Gastroesophageal sphincter (tissue), 4 donors: ENCODE measurements around the gene THAP4. TPM values are rescaled to one million over a fixed set of nuclear protein-coding genes. Genes with fewer than 3 reads are reported as not detected.

Source experiments
- ATAC-seq: fragments of 150-250 bp; one replicate; pipeline ENCODE4 v1.9.1; 2016; ENCODE audit warnings: mild to moderate bottlenecking, moderate library complexity
- H3K27ac ChIP-seq, 4 donors: fragments of 200-600 bp; sonication (generic) in 3 of 4; 1 replicate in 3 of 4; 2 replicates in 1 of 4; pipeline ENCODE4 v1.5.1; 2016 to 2019
- H3K27me3 ChIP-seq: fragments of 200-600 bp; sonication (generic); one replicate; pipeline ENCODE4 v1.5.1; 2019
- H3K36me3 ChIP-seq, 2 donors: fragments of 200-600 bp; sonication (generic); one replicate each; pipeline ENCODE4 v1.5.1; 2019; ENCODE audit warnings: control low read depth in 1 of 2
- H3K4me1 ChIP-seq, 3 donors: fragments of 200-600 bp; sonication (generic); 1 replicate in 2 of 3; 2 replicates in 1 of 3; pipeline ENCODE4 v1.5.1; 2016 to 2019; ENCODE audit warnings: control low read depth in 2 of 3
- H3K4me3 ChIP-seq, 2 donors: fragments of 200-600 bp; sonication (generic); one replicate each; pipeline ENCODE4 v1.5.1; 2019; ENCODE audit warnings: mild to moderate bottlenecking in 1 of 2, moderate library complexity in 1 of 2
- H3K9me3 ChIP-seq, 3 donors: fragments of 200-600 bp; sonication (generic); one replicate each; pipeline ENCODE4 v1.5.1; 2017 to 2019; ENCODE audit warnings: control low read depth in 2 of 3
- EP300 ChIP-seq: sonication (generic); formaldehyde crosslinking; IDR thresholded peaks from one replicate; pipeline ENCODE4 v1.6.1; 2017; ENCODE audit warnings: antibody characterized with exemption, mild to moderate bottlenecking
- POLR2A ChIP-seq, 2 donors: fragments of 450-650 bp; IDR thresholded peaks; one replicate each; pipeline ENCODE4 v1.6.1; 2017; ENCODE audit warnings: antibody characterized with exemption in 2 of 2, mild to moderate bottlenecking in 2 of 2, moderate library complexity in 1 of 2
- POLR2AphosphoS5 ChIP-seq: sonication (generic); formaldehyde crosslinking; IDR thresholded peaks from one replicate; pipeline ENCODE4 v1.6.1; 2017; ENCODE audit warnings: antibody characterized with exemption
- WGBS, 2 donors: methylation state at CpG; one replicate each; pipeline ENCODE4 v1.1.5; 2018; ENCODE audit warnings: low coverage in 1 of 2; 5-methylcytosine and 5-hydroxymethylcytosine counted together
- total RNA-seq, 4 donors: library from RNA; depleted of rRNA; stranded (reverse); fragments of >200 nt; gene quantifications; one replicate each; pipeline ENCODE4 v1.1.0, GENCODE V29; 2016
- TF ChIP-seq, protein P1 (sequence below), 4 experiments: fragments of 200-600 bp in 2 of 4; fragments of 450-650 bp in 2 of 4; sonication (generic) in 1 of 4; IDR thresholded peaks; one replicate each; pipeline ENCODE4 v1.5.1; 2017 to 2019; ENCODE audit warnings: antibody characterized with exemption in 4 of 4, mild to moderate bottlenecking in 2 of 4, moderate library complexity in 2 of 4

THAP4 gene
- total RNA-seq, 4 donors from 2014 or later, result 36.0 to 68.4 (median 43.0) TPM

- no peak for ATAC-seq
- Histone ChIP-seq H3K27ac (no peak overlapping the region), H3K4me3 (no peak overlapping the region), H3K36me3 (no peaks in the 10 kb centered on the region), H3K4me1 (peaks cover 0 to 55% (median 17%) of the 10 kb centered on the region in 3 donors), H3K9me3 (peaks cover 0 to 4% (median 0%) of the 10 kb centered on the region in 3 donors), H3K27me3 (peaks cover 35% of the 10 kb centered on the region)
- TF ChIP-seq, protein P1, sequence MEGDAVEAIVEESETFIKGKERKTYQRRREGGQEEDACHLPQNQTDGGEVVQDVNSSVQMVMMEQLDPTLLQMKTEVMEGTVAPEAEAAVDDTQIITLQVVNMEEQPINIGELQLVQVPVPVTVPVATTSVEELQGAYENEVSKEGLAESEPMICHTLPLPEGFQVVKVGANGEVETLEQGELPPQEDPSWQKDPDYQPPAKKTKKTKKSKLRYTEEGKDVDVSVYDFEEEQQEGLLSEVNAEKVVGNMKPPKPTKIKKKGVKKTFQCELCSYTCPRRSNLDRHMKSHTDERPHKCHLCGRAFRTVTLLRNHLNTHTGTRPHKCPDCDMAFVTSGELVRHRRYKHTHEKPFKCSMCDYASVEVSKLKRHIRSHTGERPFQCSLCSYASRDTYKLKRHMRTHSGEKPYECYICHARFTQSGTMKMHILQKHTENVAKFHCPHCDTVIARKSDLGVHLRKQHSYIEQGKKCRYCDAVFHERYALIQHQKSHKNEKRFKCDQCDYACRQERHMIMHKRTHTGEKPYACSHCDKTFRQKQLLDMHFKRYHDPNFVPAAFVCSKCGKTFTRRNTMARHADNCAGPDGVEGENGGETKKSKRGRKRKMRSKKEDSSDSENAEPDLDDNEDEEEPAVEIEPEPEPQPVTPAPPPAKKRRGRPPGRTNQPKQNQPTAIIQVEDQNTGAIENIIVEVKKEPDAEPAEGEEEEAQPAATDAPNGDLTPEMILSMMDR (IDR thresholded peaks at IDR 0.05), result no peak
- TF ChIP-seq POLR2A (IDR thresholded peaks at IDR 0.05) (no peak), POLR2AphosphoS5 (no peak), EP300 (no peak)
- 57 to 66% methylated on average over 10 to 11 of the region's 12 CpGs for WGBS, 2 donors
Observed at GRCh38 chr2:241545523-241546473, 91.2 kb downstream of the THAP4 start.

DNA sequence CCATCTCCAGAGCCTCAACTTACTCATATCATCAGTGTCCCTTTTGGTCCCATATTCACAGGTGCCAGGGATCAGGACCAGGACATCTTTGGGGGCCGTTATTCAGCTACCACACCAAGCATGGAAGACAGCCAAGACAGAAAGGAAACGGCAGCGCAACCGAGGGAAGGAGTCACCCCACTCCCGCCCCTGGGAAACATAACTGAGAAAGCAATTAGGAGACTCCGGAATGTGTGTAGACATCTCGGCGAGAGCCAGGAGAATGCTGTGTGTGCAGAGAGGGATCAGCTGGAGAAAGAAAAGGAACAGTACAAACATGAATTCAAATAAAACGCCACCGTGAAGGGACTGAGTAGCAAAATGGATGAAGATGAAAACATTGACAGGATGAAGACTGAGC, 91.9 kb downstream of the THAP4 start:
- ATAC-seq, result no peak
- Histone ChIP-seq H3K27ac (no peak overlapping the region), H3K36me3 (no peaks in the 10 kb centered on the region), H3K27me3 (peaks cover 42% of the 10 kb centered on the region), H3K9me3 (peaks cover 0 to 4% (median 0%) of the 10 kb centered on the region in 3 donors), H3K4me1 (peaks cover 0 to 55% (median 10%) of the 10 kb centered on the region in 3 donors), H3K4me3 (no peak overlapping the region)
- TF ChIP-seq, protein P1 (IDR thresholded peaks at IDR 0.05), result no peak
- TF ChIP-seq EP300 (no peak), POLR2A (IDR thresholded peaks at IDR 0.05) (no peak), POLR2AphosphoS5 (no peak)
- whole genome bisulfite sequencing, 2 donors, result 13 to 14% methylated on average over 7 to 10 of the region's 10 CpGs

DNA sequence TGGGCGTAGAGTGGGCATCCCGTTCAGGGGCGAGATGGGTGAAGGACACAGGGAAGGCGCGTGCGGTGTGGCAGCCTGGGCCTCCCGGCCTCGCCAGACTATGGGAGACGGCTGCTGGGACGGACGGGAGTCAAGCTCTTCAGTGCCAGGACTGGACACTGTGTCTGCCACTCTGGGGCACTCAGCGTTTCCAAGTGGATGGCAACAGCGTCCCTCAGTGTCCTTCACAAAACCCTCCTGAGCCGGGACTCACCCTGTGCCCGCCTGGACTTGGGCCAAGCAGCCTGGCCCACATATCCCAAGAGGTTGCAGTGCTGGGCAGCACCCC, 94.7 kb downstream of the THAP4 start:
- Histone ChIP-seq H3K36me3 (no peaks in the 10 kb centered on the region), H3K27ac (no peak overlapping the region), H3K4me3 (no peak overlapping the region), H3K4me1 (peaks cover 0 to 40% (median 10%) of the 10 kb centered on the region in 3 donors), H3K27me3 (peaks cover 60% of the 10 kb centered on the region), H3K9me3 (peaks cover 0 to 4% (median 0%) of the 10 kb centered on the region in 3 donors)
- TF ChIP-seq POLR2AphosphoS5, result no peak
- no peak for TF ChIP-seq POLR2A (IDR thresholded peaks at IDR 0.05)
- TF ChIP-seq EP300, result no peak
- TF ChIP-seq, protein P1 (IDR thresholded peaks at IDR 0.05), result no peak
- peak; percentile 16 for ATAC-seq
- WGBS, 2 donors, result 71 to 77% methylated on average over 4 to 12 of the region's 15 CpGs

DNA sequence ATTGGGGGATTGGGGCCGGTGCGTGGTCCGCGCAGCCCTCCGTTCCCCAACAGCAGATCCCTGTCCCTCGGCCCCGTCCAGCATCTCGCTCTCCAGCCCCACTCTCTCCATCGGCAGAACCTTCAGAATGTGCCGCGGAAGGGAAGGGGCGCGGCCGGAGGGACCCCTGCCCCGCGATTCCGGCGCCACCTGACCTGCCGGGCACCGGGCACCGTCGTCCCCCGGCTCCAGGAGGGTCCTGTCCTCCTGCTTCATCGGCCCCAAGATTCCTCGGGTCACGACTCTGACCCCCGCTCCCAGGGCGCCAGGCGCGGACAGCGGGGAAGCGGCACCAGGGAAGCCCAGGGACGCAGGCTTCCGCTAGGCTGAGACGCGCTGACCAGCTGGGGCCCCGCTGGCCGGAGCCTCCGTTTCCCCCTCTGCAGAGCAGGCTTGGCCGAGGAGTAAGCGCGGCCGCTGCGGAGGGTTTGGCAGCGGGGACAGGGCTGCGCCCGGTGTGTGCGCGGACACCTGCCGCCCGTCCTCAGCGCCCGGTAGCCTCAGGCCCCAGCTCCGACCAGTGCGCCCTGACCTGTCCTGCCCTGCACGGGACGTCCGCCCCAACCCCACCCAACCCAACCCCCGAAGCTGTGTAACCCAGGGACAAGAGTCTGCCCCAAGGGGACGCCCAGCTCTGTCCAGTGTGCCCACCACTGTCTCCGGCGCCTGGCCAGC, 95.2 kb downstream of the THAP4 start:
- WGBS, 2 donors, result no CpG with 5 or more reads among the region's 62 CpGs
- Histone ChIP-seq H3K4me1 (peaks cover 0 to 35% (median 10%) of the 10 kb centered on the region in 3 donors), H3K9me3 (peaks cover 0 to 4% (median 0%) of the 10 kb centered on the region in 3 donors), H3K4me3 (peak overlapping the region in 1 of 2 donors; percentile 49), H3K27me3 (peaks cover 58% of the 10 kb centered on the region), H3K27ac (peak overlapping the region in 1 of 4 donors; percentile 78), H3K36me3 (no peaks in the 10 kb centered on the region)
- no peak for TF ChIP-seq EP300
- TF ChIP-seq, protein P1 (IDR thresholded peaks at IDR 0.05), result no peak
- TF ChIP-seq POLR2A (IDR thresholded peaks at IDR 0.05), result no peak
- TF ChIP-seq POLR2AphosphoS5, result no peak
- peak; percentile 22 for ATAC-seq
